IMR-90 (cell line): ENCODE data around the gene TES.

Experiments
- BHLHE40 ChIP-seq: fragments of 150-350 bp; IDR thresholded peaks from 2 replicates; pipeline ENCODE4 v1.6.1; 2016; ENCODE audit warnings: mild to moderate bottlenecking, low read depth, low read length
- CEBPB ChIP-seq: IDR thresholded peaks from 2 replicates; pipeline ENCODE4 v1.6.1; 2012; ENCODE audit warnings: low read depth, low read length, improper control_type of control experiment
- CHD1 ChIP-seq: IDR thresholded peaks from 2 replicates; pipeline ENCODE4 v1.6.1; 2012; ENCODE audit warnings: low read depth, low read length, improper control_type of control experiment
- FOS ChIP-seq: fragments of 150-350 bp; IDR thresholded peaks from 2 replicates; pipeline ENCODE4 v1.6.1; 2016; ENCODE audit warnings: low read depth, low read length
- MAFK ChIP-seq: IDR thresholded peaks from 2 replicates; pipeline ENCODE4 v1.6.1; 2012; ENCODE audit warnings: low read depth, low read length, improper control_type of control experiment
- MAZ ChIP-seq: IDR thresholded peaks from 2 replicates; pipeline ENCODE4 v1.6.1; 2012; ENCODE audit warnings: low read depth, mild to moderate bottlenecking, low read length, improper control_type of control experiment, moderate library complexity, borderline replicate concordance
- MXI1 ChIP-seq: IDR thresholded peaks from 2 replicates; pipeline ENCODE4 v1.6.1; 2012; ENCODE audit warnings: low read depth, mild to moderate bottlenecking, low read length, moderate library complexity, borderline replicate concordance
- POLR2A ChIP-seq: IDR thresholded peaks from 2 replicates; pipeline ENCODE4 v1.6.1; 2012; ENCODE audit warnings: mild to moderate bottlenecking, low read depth, low read length
- RAD21 ChIP-seq: IDR thresholded peaks from 2 replicates; pipeline ENCODE4 v1.6.1; 2012; ENCODE audit warnings: low read length, improper control_type of control experiment
- RCOR1 ChIP-seq: IDR thresholded peaks from 2 replicates; pipeline ENCODE4 v1.6.1; 2012; ENCODE audit warnings: mild to moderate bottlenecking, low read length, improper control_type of control experiment; ENCODE audit not compliant: insufficient replicate concordance
- RFX5 ChIP-seq: IDR thresholded peaks from 2 replicates; pipeline ENCODE4 v1.8.0; 2012; ENCODE audit warnings: low read depth, mild to moderate bottlenecking, low read length, moderate library complexity
- TF ChIP-seq, protein P1 (sequence below): conservative IDR thresholded peaks from 2 replicates; pipeline ENCODE4 v1.5.1; 2012; ENCODE audit warnings: mild to moderate bottlenecking, low read depth, low read length, improper control_type of control experiment
- TF ChIP-seq, protein P2 (sequence below): fragments of 150-350 bp; IDR thresholded peaks from 2 replicates; pipeline ENCODE4 v1.6.1; 2017; ENCODE audit warnings: mild to moderate bottlenecking, antibody characterized with exemption, low read length, low read depth
- TF ChIP-seq, protein P3 (sequence below): fragments of 150-350 bp; IDR thresholded peaks from 2 replicates; pipeline ENCODE4 v1.6.1; 2016; ENCODE audit warnings: low read depth, mild to moderate bottlenecking, low read length, moderate library complexity, borderline replicate concordance

DNA sequence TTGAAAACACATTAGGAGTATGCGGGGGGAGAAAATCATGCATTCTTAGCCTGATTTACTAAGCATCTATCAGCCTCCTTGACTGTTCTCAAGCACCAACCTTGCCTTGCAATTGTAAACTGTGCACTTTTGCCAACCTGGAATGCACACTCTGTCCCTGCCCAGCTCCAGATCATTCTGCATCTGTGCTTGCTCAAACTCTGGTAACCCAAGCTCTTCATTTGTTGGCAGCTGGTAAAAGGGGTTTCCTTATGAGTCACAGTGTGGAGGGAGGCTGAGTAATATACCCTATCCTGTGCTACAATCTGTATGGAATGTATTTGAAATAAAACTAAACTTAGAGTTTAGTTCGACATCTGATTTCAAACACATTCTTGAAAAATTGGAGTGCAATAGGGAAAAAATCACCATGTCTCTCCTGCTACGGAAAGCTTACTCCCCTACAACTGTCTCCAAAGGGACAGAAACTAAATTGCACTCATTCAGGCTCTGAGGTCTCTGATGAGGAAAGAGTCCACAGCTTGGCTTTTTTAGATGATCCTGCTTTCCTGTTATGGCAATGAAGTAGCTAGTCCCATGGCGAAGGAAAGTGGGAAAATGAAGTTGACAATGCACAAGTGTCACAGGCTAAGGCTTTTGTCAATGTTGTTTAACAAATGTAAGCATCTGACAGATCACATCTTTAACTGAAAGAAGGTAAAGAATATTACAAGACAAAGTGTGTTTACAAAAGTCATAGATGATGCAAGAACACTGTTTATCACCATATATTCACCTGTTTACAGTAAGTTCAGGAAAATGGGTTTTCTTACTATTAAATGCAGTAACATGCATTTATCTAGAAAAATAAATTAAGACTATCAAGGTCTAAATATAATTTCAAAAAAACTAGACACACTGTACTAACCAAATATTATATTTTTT, 61.9 kb downstream of the TES start:
- TF ChIP-seq, protein P1, sequence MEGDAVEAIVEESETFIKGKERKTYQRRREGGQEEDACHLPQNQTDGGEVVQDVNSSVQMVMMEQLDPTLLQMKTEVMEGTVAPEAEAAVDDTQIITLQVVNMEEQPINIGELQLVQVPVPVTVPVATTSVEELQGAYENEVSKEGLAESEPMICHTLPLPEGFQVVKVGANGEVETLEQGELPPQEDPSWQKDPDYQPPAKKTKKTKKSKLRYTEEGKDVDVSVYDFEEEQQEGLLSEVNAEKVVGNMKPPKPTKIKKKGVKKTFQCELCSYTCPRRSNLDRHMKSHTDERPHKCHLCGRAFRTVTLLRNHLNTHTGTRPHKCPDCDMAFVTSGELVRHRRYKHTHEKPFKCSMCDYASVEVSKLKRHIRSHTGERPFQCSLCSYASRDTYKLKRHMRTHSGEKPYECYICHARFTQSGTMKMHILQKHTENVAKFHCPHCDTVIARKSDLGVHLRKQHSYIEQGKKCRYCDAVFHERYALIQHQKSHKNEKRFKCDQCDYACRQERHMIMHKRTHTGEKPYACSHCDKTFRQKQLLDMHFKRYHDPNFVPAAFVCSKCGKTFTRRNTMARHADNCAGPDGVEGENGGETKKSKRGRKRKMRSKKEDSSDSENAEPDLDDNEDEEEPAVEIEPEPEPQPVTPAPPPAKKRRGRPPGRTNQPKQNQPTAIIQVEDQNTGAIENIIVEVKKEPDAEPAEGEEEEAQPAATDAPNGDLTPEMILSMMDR = no peak
- TF ChIP-seq POLR2A (no peak), MAZ (no peak), RFX5 (no peak), RCOR1 (no peak), MXI1 (no peak), CHD1 (no peak), RAD21 (peak; percentile 11), FOS (peak; percentile 93), MAFK (no peak), CEBPB (peak; percentile 80), BHLHE40 (no peak)
- TF ChIP-seq, protein P2, sequence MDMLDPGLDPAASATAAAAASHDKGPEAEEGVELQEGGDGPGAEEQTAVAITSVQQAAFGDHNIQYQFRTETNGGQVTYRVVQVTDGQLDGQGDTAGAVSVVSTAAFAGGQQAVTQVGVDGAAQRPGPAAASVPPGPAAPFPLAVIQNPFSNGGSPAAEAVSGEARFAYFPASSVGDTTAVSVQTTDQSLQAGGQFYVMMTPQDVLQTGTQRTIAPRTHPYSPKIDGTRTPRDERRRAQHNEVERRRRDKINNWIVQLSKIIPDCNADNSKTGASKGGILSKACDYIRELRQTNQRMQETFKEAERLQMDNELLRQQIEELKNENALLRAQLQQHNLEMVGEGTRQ = no peak
- TF ChIP-seq, protein P3, sequence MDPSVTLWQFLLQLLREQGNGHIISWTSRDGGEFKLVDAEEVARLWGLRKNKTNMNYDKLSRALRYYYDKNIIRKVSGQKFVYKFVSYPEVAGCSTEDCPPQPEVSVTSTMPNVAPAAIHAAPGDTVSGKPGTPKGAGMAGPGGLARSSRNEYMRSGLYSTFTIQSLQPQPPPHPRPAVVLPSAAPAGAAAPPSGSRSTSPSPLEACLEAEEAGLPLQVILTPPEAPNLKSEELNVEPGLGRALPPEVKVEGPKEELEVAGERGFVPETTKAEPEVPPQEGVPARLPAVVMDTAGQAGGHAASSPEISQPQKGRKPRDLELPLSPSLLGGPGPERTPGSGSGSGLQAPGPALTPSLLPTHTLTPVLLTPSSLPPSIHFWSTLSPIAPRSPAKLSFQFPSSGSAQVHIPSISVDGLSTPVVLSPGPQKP = no peak
